ENCODE results near the gene LAMB1. TPM values are rescaled to one million over a fixed set of nuclear protein-coding genes. Genes with fewer than 3 reads are reported as not detected.

The LAMB1 gene
- total RNA-seq, 1 experiment from 2014 or later = 32.0 TPM

DNA sequence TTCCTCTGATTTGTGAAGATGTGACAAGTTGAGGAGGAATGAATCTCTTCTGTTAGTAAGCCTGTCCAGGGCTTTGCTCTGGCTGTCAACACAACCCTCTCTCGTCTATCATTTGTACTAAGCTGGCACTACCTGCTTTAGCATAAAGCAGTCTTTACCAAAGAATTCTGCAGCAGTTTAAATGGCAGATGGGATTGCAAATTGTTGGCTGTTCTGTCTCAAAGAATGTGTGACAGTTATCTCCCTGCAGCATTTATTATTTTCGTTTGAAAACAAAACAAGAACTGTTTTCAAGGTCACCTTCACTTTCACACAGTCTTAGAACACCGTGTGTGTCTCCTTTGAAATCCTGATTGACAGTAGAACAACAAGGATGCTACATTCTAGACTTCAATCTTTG, 4.8 kb upstream of the LAMB1 start:
- ATAC-seq (no peak), DNase-seq (ENCODE audit: low read depth, low spot score) (no peak)
- Histone ChIP-seq H3K4me2 (ENCODE audit: low read length) (no peak overlapping the region), H3K36me3 (ENCODE audit: control insufficient read depth in 1 of 2, insufficient read depth in 2 of 2, low read length in 2 of 2) (no peaks in the 10 kb centered on the region), H4K20me1 (ENCODE audit: insufficient read depth) (no peaks in the 10 kb centered on the region), H3K9ac (ENCODE audit: low read length) (no peak overlapping the region), H3K9me3 (ENCODE audit: control insufficient read depth in 1 of 2, insufficient read depth in 1 of 2, low read depth in 1 of 2, low read length in 2 of 2) (no peaks in the 10 kb centered on the region), H3K4me1 (ENCODE audit: control insufficient read depth in 1 of 2, insufficient read depth in 2 of 2, low read length in 2 of 2) (peaks cover 0 to 12% of the 10 kb centered on the region in 2 experiments; a peak in 2 of 4 replicates), H3K79me2 (ENCODE audit: insufficient read depth, low read length) (no peaks in the 10 kb centered on the region), H3K4me3 (replicated peaks in 1 of 2; ENCODE audit: low read depth in 1 of 2, low read length in 2 of 2) (no peak overlapping the region), H3K27me3 (ENCODE audit: insufficient read depth, low read length) (no peaks in the 10 kb centered on the region; the same call in 1 of the 2 replicates), H2AFZ (ENCODE audit: low read depth, low read length, poor library complexity, severe bottlenecking) (no peak overlapping the region), H3K9me2 (ENCODE audit: insufficient read depth) (no peaks in the 10 kb centered on the region), H3K27ac (ENCODE audit: low read depth, low read length) (no peak overlapping the region)
- ChIA-PET CTCF (no interaction called here), POLR2A (no interaction called here), RAD21 (ENCODE audit: low non-redundant PET in 1 of 2, low total read pairs in 2 of 2, uncharacterized antibody in 2 of 2, unreplicated experiment in 2 of 2) (no interaction called here)
- intact Hi-C loops (cut with micrococcal nuclease) = no loop called here
- TF ChIP-seq YY1 (IDR thresholded peaks at IDR 0.05; ENCODE audit: extremely low read depth, insufficient replicate concordance, low read depth, low read length) (no peak), ZNF274 (IDR thresholded peaks at IDR 0.05; ENCODE audit: low read depth, low read length) (no peak), SRF (IDR thresholded peaks at IDR 0.05; ENCODE audit: low read depth) (no peak), SP1 (IDR thresholded peaks at IDR 0.05; ENCODE audit: low read depth) (no peak), POLR2A (IDR thresholded peaks at IDR 0.05; ENCODE audit: borderline replicate concordance, extremely low read depth, insufficient read depth, insufficient read length) (no peak), CBX3 (IDR thresholded peaks at IDR 0.05; ENCODE audit: low read depth) (no peak), SIN3A (IDR thresholded peaks at IDR 0.05; ENCODE audit: low read depth) (no peak), TCF7L2 (IDR thresholded peaks at IDR 0.05; ENCODE audit: borderline replicate concordance, extremely low read depth, insufficient read depth, insufficient read length) (no peak)
- TF ChIP-seq, protein P1, sequence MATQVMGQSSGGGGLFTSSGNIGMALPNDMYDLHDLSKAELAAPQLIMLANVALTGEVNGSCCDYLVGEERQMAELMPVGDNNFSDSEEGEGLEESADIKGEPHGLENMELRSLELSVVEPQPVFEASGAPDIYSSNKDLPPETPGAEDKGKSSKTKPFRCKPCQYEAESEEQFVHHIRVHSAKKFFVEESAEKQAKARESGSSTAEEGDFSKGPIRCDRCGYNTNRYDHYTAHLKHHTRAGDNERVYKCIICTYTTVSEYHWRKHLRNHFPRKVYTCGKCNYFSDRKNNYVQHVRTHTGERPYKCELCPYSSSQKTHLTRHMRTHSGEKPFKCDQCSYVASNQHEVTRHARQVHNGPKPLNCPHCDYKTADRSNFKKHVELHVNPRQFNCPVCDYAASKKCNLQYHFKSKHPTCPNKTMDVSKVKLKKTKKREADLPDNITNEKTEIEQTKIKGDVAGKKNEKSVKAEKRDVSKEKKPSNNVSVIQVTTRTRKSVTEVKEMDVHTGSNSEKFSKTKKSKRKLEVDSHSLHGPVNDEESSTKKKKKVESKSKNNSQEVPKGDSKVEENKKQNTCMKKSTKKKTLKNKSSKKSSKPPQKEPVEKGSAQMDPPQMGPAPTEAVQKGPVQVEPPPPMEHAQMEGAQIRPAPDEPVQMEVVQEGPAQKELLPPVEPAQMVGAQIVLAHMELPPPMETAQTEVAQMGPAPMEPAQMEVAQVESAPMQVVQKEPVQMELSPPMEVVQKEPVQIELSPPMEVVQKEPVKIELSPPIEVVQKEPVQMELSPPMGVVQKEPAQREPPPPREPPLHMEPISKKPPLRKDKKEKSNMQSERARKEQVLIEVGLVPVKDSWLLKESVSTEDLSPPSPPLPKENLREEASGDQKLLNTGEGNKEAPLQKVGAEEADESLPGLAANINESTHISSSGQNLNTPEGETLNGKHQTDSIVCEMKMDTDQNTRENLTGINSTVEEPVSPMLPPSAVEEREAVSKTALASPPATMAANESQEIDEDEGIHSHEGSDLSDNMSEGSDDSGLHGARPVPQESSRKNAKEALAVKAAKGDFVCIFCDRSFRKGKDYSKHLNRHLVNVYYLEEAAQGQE (IDR thresholded peaks at IDR 0.05; ENCODE audit: low read depth) = no peak
- TF ChIP-seq, protein P2, sequence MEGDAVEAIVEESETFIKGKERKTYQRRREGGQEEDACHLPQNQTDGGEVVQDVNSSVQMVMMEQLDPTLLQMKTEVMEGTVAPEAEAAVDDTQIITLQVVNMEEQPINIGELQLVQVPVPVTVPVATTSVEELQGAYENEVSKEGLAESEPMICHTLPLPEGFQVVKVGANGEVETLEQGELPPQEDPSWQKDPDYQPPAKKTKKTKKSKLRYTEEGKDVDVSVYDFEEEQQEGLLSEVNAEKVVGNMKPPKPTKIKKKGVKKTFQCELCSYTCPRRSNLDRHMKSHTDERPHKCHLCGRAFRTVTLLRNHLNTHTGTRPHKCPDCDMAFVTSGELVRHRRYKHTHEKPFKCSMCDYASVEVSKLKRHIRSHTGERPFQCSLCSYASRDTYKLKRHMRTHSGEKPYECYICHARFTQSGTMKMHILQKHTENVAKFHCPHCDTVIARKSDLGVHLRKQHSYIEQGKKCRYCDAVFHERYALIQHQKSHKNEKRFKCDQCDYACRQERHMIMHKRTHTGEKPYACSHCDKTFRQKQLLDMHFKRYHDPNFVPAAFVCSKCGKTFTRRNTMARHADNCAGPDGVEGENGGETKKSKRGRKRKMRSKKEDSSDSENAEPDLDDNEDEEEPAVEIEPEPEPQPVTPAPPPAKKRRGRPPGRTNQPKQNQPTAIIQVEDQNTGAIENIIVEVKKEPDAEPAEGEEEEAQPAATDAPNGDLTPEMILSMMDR (IDR thresholded peaks at IDR 0.05 in 2 of 3, conservative IDR thresholded peaks at IDR 0.05 in 1 of 3; ENCODE audit: borderline replicate concordance in 1 of 3, insufficient read depth in 1 of 3, low read depth in 2 of 3, low read length in 2 of 3) = no peak
- BruUV-seq (replicated peaks) = no TSS peak

All from HCT116 (cell line).